Fibroblast of villous mesenchyme (primary cell): ENCODE measurements around the gene OCA2. TPM values are rescaled to one million over a fixed set of nuclear protein-coding genes. Genes with fewer than 3 reads are reported as not detected.
"Not testable (repeated sequence)": the region's sequence is repeated elsewhere in the genome, so short reads cannot be mapped to it uniquely, and the experiment has no call there.

Experiments used
- DNase-seq: peaks from one replicate; pipeline ENCODE4 v3.0.0-alpha.2; 2010; ENCODE audit warnings: low read depth
- H3K4me3 ChIP-seq: 2 replicates; pipeline ENCODE4 v1.5.1; 2011; ENCODE audit warnings: low read depth, mild to moderate bottlenecking, low read length
- total RNA-seq: library from RNA; depleted of rRNA; stranded (reverse); fragments of >200 nt; gene quantifications from 2 replicates; pipeline ENCODE4 v1.2.3, GENCODE V29; 2012
- TF ChIP-seq, protein P1 (sequence below): IDR thresholded peaks from 2 replicates; pipeline ENCODE4 v1.5.1; 2012; ENCODE audit warnings: low read depth, mild to moderate bottlenecking, low read length; ENCODE audit not compliant: insufficient read depth

Gene OCA2
- total RNA-seq, 1 donor: not detected

DNA sequence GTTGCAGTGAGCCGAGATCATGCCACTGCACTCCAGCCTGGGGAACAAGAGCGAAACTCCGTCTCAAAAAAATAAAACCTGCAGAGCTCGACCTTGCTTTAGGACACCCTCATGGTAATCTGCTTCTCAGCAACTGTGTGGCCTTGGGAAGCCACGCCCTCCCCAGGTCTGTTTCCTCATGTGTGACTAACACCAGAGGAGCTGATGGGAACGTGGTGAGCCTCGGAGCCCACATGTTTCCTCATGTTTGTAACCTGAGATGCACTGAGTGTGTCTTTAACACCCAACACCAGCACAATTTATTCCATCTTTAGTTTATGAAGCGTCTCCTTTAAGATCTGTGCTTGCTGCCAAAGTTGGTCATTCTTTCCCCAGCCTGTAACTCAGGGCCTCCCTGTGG is 142.8 kb downstream of the OCA2 start:
- TF ChIP-seq, protein P1, sequence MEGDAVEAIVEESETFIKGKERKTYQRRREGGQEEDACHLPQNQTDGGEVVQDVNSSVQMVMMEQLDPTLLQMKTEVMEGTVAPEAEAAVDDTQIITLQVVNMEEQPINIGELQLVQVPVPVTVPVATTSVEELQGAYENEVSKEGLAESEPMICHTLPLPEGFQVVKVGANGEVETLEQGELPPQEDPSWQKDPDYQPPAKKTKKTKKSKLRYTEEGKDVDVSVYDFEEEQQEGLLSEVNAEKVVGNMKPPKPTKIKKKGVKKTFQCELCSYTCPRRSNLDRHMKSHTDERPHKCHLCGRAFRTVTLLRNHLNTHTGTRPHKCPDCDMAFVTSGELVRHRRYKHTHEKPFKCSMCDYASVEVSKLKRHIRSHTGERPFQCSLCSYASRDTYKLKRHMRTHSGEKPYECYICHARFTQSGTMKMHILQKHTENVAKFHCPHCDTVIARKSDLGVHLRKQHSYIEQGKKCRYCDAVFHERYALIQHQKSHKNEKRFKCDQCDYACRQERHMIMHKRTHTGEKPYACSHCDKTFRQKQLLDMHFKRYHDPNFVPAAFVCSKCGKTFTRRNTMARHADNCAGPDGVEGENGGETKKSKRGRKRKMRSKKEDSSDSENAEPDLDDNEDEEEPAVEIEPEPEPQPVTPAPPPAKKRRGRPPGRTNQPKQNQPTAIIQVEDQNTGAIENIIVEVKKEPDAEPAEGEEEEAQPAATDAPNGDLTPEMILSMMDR: no peak
- H3K4me3 ChIP-seq: no peak overlapping the region
- DNase-seq: no peak

DNA sequence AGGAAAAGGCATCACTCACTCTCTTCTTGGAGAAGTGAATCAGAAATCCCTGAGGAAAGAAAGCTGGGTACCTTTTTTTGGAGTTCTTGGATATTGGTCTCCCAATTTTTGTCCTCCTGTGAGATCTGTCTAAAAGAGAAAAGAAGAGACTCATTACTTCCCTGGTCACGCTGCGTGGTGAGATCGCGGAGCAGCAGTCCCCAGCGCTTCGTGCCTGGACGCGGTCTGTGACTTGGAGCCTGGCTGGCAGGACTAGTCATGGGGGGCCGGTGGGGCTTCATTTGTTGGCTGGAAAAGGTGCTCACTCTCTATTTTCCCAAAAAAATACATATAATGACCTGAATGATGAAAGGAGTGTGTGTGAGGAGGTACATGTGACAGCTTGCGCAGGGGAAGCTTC is 144.0 kb downstream of the OCA2 start:
- DNase-seq: no peak
- TF ChIP-seq, protein P1: no peak
- H3K4me3 ChIP-seq: no peak overlapping the region

DNA sequence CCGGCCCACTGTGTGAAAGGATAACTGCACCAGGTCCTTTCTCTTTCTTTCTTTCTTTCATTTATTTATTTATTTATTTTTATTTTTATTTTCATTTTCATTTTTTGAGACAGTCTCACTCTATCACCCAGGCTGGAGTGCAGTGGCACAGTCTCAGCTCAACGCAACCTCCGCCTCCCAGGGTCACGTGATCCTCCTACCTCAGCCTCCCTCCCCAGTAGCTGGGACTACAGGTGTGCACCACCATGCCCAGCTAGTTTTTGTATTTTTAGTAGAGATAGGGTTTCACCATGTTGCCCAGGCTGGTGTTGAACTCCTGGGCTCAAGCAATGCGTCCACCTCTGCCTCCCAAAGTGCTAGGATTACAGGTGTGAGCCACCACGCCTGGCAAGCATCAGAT is 146.5 kb downstream of the OCA2 start:
- DNase-seq, H3K4me3 ChIP-seq: not testable (repeated sequence)

DNA sequence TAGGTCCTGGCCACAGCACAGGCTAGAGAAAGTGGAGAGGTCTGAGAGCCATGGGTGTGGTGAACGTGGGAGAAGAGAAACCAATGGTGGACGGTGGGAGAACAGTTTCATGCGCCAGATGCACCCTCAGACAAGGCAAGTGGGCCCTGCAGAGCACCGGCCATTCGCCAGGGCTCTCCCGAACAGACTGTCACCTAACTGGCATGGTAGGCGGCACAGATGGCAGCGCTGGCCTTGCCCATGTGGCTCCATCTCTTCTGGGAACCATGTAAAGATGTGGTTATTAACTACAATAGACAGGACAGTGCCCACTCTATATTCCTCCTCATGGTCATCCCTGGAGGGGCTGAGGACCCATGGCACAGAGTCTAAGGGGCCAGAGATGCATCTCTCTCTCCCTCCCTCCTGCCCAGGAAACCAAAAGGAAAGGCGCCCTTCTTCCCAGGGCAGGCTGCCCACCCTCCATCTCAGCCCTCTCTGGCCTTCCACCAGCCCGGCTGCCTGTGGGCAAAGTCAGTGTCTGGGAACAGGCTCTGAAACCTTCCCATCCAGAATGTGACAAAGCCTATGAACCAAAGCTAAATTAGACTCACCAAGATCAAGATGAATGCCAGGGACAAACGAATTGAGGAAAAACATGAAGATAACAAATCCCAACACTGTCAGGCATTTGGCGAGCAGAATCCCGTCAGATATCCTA is 147.8 kb downstream of the OCA2 start:
- DNase-seq: no peak
- TF ChIP-seq, protein P1: no peak

DNA sequence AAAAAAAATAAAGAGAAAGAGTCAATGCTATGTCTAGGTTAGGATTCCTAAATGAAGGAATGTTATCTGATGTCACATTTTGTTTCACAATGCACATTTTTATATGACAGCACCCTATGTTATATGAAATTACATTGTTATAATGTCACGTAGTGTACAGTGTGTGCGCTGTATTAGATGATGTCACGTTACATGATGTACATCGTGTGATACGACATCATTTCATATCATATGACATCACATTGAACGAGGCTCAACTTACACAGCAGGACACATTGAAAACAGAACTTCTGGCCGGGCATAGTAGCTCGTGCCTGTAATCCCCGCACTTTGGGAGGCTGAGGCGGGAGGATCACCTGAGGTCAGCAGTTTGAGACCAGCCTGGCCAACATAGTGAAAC is 150.0 kb downstream of the OCA2 start:
- TF ChIP-seq, protein P1: no peak
- no peak overlapping the region for H3K4me3 ChIP-seq
- no peak for DNase-seq

More for the DNA sequence above, 147.8 kb downstream of the OCA2 start:
- H3K4me3 ChIP-seq: no peak overlapping the region

DNA sequence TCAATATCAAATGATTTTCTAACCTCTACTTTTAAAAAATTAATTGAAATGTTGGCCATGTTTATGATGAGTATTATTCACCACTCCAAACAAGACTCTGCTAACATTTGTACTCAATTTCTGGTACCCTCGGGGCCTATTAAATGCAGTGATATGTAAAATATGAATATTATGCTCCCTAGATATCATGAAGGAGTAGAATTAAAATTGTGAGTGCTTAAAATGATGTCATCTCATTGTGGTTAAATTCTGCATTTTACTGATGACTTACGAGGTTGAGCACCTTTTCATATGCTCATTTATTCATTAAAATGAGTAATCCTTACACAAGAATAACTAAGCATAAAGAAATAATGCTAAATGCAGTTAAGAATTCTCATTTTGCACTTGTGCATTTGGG is 159.9 kb downstream of the OCA2 start:
- TF ChIP-seq, protein P1: no peak
- no peak overlapping the region for H3K4me3 ChIP-seq
- DNase-seq: no peak

DNA sequence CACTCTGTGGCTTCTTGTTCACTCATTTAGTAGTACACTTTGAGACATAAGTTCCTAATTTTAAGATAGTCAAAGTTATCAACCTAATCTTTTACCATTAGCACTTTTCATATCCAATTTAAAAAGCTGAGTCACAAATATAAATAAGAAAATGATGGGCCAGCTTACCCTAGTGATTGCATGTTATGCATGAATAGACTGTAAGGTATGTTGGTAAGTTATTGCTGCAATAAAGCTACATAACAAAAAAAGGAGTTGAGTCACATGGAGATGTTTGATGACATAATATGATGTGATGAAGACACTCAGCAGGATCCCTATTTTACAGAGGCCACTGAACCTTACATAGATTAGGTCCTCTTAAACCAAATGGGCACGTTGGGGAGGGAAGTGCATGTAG is 161.3 kb downstream of the OCA2 start:
- no peak for DNase-seq
- no peak overlapping the region for H3K4me3 ChIP-seq
- TF ChIP-seq, protein P1: no peak
